Testis (tissue), 3 donors: ENCODE measurements around the gene ADGRD1. TPM values are rescaled to one million over a fixed set of nuclear protein-coding genes. Genes with fewer than 3 reads are reported as not detected.

Source experiments
- DNase-seq: peaks from one replicate; pipeline ENCODE4 v3.0.0-alpha.2; 2019
- H3K27ac ChIP-seq, 2 donors: fragments of 200-600 bp; sonication (generic); one replicate each; pipeline ENCODE4 v1.5.1; 2019
- H3K27me3 ChIP-seq: fragments of 200-600 bp; sonication (generic); one replicate; pipeline ENCODE4 v1.5.1; 2019
- H3K36me3 ChIP-seq: fragments of 200-600 bp; sonication (generic); one replicate; pipeline ENCODE4 v1.5.1; 2017; ENCODE audit warnings: low read depth; ENCODE audit errors: missing control alignments
- H3K4me1 ChIP-seq: fragments of 200-600 bp; sonication (generic); one replicate; pipeline ENCODE4 v1.5.1; 2019
- H3K4me3 ChIP-seq, 2 donors: fragments of 200-600 bp; sonication (generic); one replicate each; pipeline ENCODE4 v1.5.1; 2017 to 2019
- H3K9me3 ChIP-seq: fragments of 200-600 bp; sonication (generic); one replicate; pipeline ENCODE4 v1.5.1; 2017
- CTCF ChIP-seq, 3 experiments: fragments of 450-650 bp in 2 of 3; fragments of 200-600 bp in 1 of 3; sonication (generic) in 1 of 3; IDR thresholded peaks; one replicate each; pipeline ENCODE4 v1.5.1; 2016 to 2019; ENCODE audit warnings: antibody characterized with exemption in 3 of 3, mild to moderate bottlenecking in 2 of 3, moderate library complexity in 1 of 3
- POLR2A ChIP-seq: fragments of 450-650 bp; IDR thresholded peaks from one replicate; pipeline ENCODE4 v1.6.1; 2017; ENCODE audit warnings: antibody characterized with exemption, mild to moderate bottlenecking, moderate library complexity
- WGBS, 2 donors: methylation state at CpG; one replicate each; pipeline ENCODE4 v1.1.5; 2018; 5-methylcytosine and 5-hydroxymethylcytosine counted together
- intact Hi-C: fragments of 100-400 bp; cut with DNase I; formaldehyde crosslinking; loops from one replicate; pipeline ENCODE4 v1.15.1; 2023; ENCODE audit warnings: low total_unique reads
- polyA plus RNA-seq: library from polyadenylated mRNA; stranded (reverse); fragments of 350-450 nt; fragmentation: Illumina TruSeq; extraction: RNeasy Lipid Tissue Mini Kit (QIAGEN cat#74804); gene quantifications from one replicate; pipeline ENCODE4 v1.2.3, GENCODE V29; 2014; ENCODE audit warnings: low read depth, low replicate concordance; ENCODE audit not compliant: insufficient read depth
- total RNA-seq, 2 donors: library from RNA; depleted of rRNA; stranded (reverse); fragments of >200 nt; gene quantifications; one replicate each; pipeline ENCODE4 v1.2.3, GENCODE V29; 2016

The ADGRD1 gene
- total and polyA plus RNA-seq, 3 donors from 2014 or later = 27.2 to 43.2 (median 42.8) TPM

- H3K36me3 ChIP-seq = no peaks in the 10 kb centered on the region
- 53 to 70% methylated on average over 5 of the region's 5 CpGs for WGBS, 2 donors
- no peak overlapping the region for H3K27ac ChIP-seq
- H3K4me3 ChIP-seq = no peak overlapping the region
- no peaks in the 10 kb centered on the region for H3K9me3 ChIP-seq
- intact Hi-C loops = no loop called here
- H3K27me3 ChIP-seq = no peaks in the 10 kb centered on the region
- no peaks in the 10 kb centered on the region for H3K4me1 ChIP-seq
- DNase-seq = no peak
- no peak for TF ChIP-seq POLR2A
- no peak for TF ChIP-seq CTCF (IDR thresholded peaks at IDR 0.05)
These were observed 105.0 kb downstream of the ADGRD1 start for GRCh38 chr12:131058700-131059099.

GRCh38 chr12:131060011-131060703 is 106.5 kb downstream of the ADGRD1 start:
- intact Hi-C loops = no loop called here
- Histone ChIP-seq H3K27ac (no peak overlapping the region), H3K27me3 (no peaks in the 10 kb centered on the region), H3K36me3 (no peaks in the 10 kb centered on the region), H3K9me3 (no peaks in the 10 kb centered on the region), H3K4me1 (no peaks in the 10 kb centered on the region), H3K4me3 (no peak overlapping the region)
- 95 to 98% methylated on average over 15 to 16 of the region's 16 CpGs for WGBS, 2 donors
- TF ChIP-seq POLR2A (no peak), CTCF (IDR thresholded peaks at IDR 0.05) (no peak)
- DNase-seq = peak; percentile 7

GRCh38 chr12:131061041-131061806 is 107.5 kb downstream of the ADGRD1 start:
- TF ChIP-seq CTCF (IDR thresholded peaks at IDR 0.05) (no peak), POLR2A (no peak)
- peak; percentile 12 for DNase-seq
- WGBS, 2 donors = 90 to 94% methylated on average over 13 of the region's 13 CpGs

GRCh38 chr12:131063413-131063812 is 109.7 kb downstream of the ADGRD1 start:
- 68 to 71% methylated on average over 3 of the region's 3 CpGs for WGBS, 2 donors

More at GRCh38 chr12:131061041-131061806, 107.5 kb downstream of the ADGRD1 start:
- Histone ChIP-seq H3K27me3 (no peaks in the 10 kb centered on the region), H3K27ac (no peak overlapping the region), H3K36me3 (no peaks in the 10 kb centered on the region), H3K4me3 (no peak overlapping the region), H3K4me1 (no peaks in the 10 kb centered on the region), H3K9me3 (no peaks in the 10 kb centered on the region)
- intact Hi-C loops = no loop called here

More at GRCh38 chr12:131063413-131063812, 109.7 kb downstream of the ADGRD1 start:
- H3K36me3 ChIP-seq = no peaks in the 10 kb centered on the region
- no peak for DNase-seq
- no peaks in the 10 kb centered on the region for H3K27me3 ChIP-seq
- intact Hi-C loops = no loop called here
- H3K4me3 ChIP-seq = no peak overlapping the region
- TF ChIP-seq POLR2A (no peak), CTCF (IDR thresholded peaks at IDR 0.05) (no peak)
- no peaks in the 10 kb centered on the region for H3K4me1 ChIP-seq
- no peak overlapping the region for H3K27ac ChIP-seq
- no peaks in the 10 kb centered on the region for H3K9me3 ChIP-seq
